Effector CD4-positive, alpha-beta T cell (primary cell): ENCODE data around the gene YPEL1.
A peak's percentile ranks its signal among the peaks of the same experiment; 100 is the strongest.
"Not testable (repeated sequence)": the region's sequence is repeated elsewhere in the genome, so short reads cannot be mapped to it uniquely, and the experiment has no call there.

Source experiments
- DNase-seq: peaks from one replicate; pipeline ENCODE4 v3.0.0-alpha.2; 2020

The YPEL1 gene

GRCh38 chr22:21681566-21682370, 53.8 kb downstream of the YPEL1 start:
- no peak for DNase-seq

GRCh38 chr22:21680830-21681565, 54.6 kb downstream of the YPEL1 start:
- no peak for DNase-seq

GRCh38 chr22:21679383-21679782, 56.2 kb downstream of the YPEL1 start:
- DNase-seq: no peak

- not testable (repeated sequence) for DNase-seq
These were observed 56.8 kb downstream of the YPEL1 start for GRCh38 chr22:21678842-21679241.

GRCh38 chr22:21677606-21678443, 57.8 kb downstream of the YPEL1 start:
- no peak for DNase-seq

- DNase-seq: no peak
These were observed 60.9 kb downstream of the YPEL1 start for GRCh38 chr22:21674638-21675245.

GRCh38 chr22:21673534-21674321, 61.9 kb downstream of the YPEL1 start:
- no peak for DNase-seq

- no peak for DNase-seq
These were observed 63.4 kb downstream of the YPEL1 start for GRCh38 chr22:21672107-21672629.

- DNase-seq: no peak
These were observed 66.6 kb downstream of the YPEL1 start for GRCh38 chr22:21669026-21669425.

GRCh38 chr22:21666786-21667185, 68.8 kb downstream of the YPEL1 start:
- DNase-seq: no peak

GRCh38 chr22:21665047-21665851, 70.3 kb downstream of the YPEL1 start:
- DNase-seq: no peak

GRCh38 chr22:21663738-21664137, 71.9 kb downstream of the YPEL1 start:
- DNase-seq: no peak

GRCh38 chr22:21661991-21662390, 73.6 kb downstream of the YPEL1 start:
- no peak for DNase-seq

GRCh38 chr22:21660904-21661303, 74.7 kb downstream of the YPEL1 start:
- no peak for DNase-seq

- no peak for DNase-seq
These were observed 75.6 kb downstream of the YPEL1 start for GRCh38 chr22:21659864-21660525.

GRCh38 chr22:21657360-21658032, 78.1 kb downstream of the YPEL1 start:
- DNase-seq: peak; percentile 77

GRCh38 chr22:21657020-21657359, 78.6 kb downstream of the YPEL1 start:
- no peak for DNase-seq

GRCh38 chr22:21652547-21653545, 82.7 kb downstream of the YPEL1 start:
- DNase-seq: no peak
